GM10248 (cell line): ENCODE measurements around the gene HGF.
A peak's percentile ranks its signal among the peaks of the same experiment; 100 is the strongest.

Experiments used
- CTCF ChIA-PET: fragments of 300-600 bp; sonication (Branson Sonifier 250); formaldehyde crosslinking; extraction: SDS; loops from one replicate; lab custom pipeline; 2021; ENCODE audit warnings: antibody characterized with exemption; lab: Yijun Ruan, JAX
- POLR2A ChIA-PET: fragments of 350-650 bp; sonication (Branson Sonifier 250); formaldehyde crosslinking; extraction: SDS; loops from one replicate; lab custom pipeline; 2020; ENCODE audit warnings: antibody characterized with exemption; lab: Yijun Ruan, JAX
- DNase-seq: peaks from one replicate; pipeline ENCODE4 v3.0.0; 2012; ENCODE audit errors: extremely low spot score
- TF ChIP-seq, protein P1 (sequence below): IDR thresholded peaks from 2 replicates; pipeline ENCODE4 v1.5.1; 2012; ENCODE audit warnings: mild to moderate bottlenecking, low read depth; ENCODE audit errors: extremely low read depth, missing control alignments, control extremely low read depth

The HGF gene

DNA sequence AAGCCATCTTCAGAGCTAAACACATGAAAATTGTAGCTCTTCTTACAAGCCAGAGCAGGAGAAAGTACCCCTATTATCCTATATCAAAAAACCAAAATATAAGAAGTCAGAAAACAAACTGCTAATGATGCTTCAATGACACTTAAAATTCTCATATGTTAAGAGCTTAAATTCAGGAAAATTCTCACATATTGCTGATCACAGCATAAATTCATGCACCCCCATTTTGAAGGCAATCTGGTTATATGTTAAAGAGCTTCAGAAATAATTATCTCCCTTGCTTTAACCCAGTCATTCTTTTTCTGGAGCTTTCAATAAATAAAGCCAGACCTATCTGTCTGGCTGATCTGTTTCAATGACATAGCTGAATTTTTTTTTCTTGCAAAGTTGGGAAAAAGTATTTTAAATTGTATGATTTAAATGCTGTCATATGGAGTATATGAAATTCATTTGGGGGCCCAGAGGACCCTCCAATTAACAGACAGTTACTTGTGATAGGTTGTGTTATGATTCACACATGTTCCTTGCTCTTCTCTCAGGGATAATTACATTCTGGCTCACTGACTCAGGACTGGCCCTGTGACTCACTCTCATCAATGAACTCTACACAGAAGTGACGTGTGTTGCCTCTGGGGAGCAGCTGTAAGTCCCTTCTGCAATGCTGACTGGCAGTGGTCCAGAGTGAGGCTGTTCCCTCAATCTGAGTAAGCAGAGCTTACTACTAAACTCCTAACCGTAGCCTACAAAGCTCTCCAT lies 85.2 kb downstream of the HGF start:
- POLR2A ChIA-PET, result no interaction called here
- CTCF ChIA-PET, result interaction anchor here (1.4 to 1.6 kb wide), 3 partner anchors 8 to 70 kb away, joined by 3 to 5 read pairs (median 3); no protein-coding TSS in a partner anchor
- TF ChIP-seq, protein P1, sequence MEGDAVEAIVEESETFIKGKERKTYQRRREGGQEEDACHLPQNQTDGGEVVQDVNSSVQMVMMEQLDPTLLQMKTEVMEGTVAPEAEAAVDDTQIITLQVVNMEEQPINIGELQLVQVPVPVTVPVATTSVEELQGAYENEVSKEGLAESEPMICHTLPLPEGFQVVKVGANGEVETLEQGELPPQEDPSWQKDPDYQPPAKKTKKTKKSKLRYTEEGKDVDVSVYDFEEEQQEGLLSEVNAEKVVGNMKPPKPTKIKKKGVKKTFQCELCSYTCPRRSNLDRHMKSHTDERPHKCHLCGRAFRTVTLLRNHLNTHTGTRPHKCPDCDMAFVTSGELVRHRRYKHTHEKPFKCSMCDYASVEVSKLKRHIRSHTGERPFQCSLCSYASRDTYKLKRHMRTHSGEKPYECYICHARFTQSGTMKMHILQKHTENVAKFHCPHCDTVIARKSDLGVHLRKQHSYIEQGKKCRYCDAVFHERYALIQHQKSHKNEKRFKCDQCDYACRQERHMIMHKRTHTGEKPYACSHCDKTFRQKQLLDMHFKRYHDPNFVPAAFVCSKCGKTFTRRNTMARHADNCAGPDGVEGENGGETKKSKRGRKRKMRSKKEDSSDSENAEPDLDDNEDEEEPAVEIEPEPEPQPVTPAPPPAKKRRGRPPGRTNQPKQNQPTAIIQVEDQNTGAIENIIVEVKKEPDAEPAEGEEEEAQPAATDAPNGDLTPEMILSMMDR, result no peak
- peak; percentile 2 for DNase-seq

DNA sequence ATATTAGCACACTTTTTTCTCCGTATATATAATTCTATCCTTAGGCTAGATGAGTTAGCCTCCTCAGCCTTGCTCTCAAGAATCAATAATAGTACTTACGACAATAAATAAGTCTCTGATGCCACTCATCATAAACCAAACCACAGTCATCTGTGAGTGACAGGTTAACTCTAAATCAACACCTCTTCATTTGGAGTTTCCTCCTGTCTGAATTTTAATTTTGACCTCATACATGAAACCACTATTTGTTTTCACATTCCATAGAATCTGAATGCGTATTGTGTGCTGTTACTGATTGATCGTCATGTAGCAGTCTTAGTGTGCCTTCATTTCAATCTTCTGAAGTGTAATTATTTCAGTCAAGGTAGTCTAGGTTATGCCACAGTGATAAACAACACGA lies 85.8 kb downstream of the HGF start:
- ChIA-PET CTCF (interaction anchor here (1.4 kb wide), 1 partner anchor 9 kb away, joined by 5 read pairs; no protein-coding TSS in a partner anchor), POLR2A (no interaction called here)
- TF ChIP-seq, protein P1, result no peak
- DNase-seq, result no peak

DNA sequence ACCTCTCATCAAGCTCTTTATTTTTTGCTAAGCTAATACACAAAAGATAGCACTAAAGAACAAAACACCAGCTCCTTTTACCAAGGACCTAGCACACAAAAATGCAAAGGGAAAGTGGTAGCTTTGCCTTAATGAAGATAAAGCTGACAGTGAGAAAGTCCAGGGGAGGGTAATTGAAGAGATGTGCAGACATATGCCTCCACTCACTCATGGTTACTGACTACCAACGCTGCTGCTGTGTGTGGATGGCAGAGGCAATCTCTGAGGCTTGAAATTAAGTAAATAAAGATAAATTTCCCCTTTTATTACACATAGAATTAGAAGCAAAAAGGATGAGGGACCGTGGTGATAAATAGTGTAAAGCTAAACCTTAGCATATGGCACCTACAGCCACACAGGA lies 87.0 kb downstream of the HGF start:
- no peak for DNase-seq
- CTCF ChIA-PET, result no interaction called here
- POLR2A ChIA-PET, result no interaction called here
- TF ChIP-seq, protein P1, result no peak

DNA sequence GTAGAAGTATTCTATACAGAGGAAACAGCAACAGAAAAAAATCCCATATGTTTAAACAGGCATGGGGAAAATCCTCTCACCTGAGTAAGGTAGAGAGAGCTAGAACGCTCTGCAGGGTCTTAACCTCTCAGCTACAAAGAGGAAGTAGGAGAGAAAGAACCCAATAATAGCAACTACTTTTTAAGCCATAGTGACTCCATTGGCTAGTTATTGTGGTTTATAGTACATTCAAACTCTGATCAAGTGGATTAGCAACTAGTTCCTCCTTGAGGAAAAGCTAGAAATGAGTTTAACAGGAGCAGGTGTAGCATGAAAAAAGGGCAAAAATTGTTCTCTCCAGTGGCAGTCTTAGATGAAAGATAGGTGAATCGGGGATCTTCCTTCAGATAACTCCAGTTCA lies 89.7 kb downstream of the HGF start:
- CTCF ChIA-PET, result interaction anchor here (1.2 to 2.9 kb wide), 4 partner anchors 8 to 21 kb away, joined by 4 to 9 read pairs (median 4); no protein-coding TSS in a partner anchor
- TF ChIP-seq, protein P1, result no peak
- POLR2A ChIA-PET, result no interaction called here
- DNase-seq, result no peak

DNA sequence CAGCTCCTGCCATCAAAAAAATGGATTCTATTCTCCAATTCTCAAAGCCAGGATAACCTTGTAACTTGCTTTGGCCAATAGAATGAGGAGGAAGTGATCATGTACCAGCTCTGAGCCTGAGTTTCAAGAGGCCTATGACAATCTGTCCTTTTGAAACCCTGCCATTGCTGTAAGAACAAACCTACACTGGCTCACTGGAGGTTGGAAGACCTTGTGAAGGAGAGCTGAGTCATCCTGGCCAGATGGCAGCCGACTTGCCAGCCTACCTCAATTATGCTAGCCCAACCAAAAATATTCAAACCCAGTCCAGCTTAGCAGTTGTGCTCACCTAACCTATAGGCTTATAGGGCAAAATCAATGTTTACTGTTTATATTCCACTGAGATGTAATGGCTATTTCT lies 93.0 kb downstream of the HGF start:
- POLR2A ChIA-PET, result no interaction called here

DNA sequence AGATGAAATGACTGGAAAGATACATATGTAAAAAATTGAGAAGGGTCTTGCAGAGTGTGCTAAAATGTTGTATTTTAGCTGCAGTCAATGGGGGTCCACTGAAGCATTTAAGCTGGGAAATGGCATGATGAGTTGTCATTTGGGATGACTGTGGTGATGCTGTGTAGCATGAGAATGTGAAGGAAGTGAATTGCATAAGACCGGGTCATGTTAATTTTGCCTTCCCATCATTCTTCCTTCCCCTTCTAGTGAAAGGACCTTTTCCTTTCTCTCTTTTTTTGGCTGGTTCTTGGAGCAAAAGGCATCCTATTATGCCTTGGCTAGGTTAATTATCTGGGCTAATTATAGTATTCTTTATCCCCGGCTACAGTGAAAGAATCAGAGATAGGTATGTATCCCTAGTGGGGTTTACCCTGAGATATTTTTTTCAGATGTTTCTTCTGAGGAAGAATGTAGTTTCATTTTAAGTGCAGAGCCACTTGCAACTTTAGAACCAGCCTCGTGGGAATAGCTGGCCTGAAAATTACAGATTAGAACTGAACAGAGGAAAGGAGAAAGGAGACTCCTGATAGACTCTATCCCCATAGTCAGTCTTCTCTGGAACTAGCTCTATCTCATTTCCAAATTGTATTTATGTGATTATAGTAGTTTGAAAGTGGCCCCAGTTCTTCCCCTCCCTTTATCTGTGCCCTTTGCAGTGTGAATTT lies 93.6 kb downstream of the HGF start:
- TF ChIP-seq, protein P1, result no peak
- ChIA-PET POLR2A (no interaction called here), CTCF (interaction anchor here (1.2 kb wide), 1 partner anchor 34 kb away, joined by 3 read pairs; no protein-coding TSS in a partner anchor)
- no peak for DNase-seq

More for the DNA sequence above, 93.0 kb downstream of the HGF start:
- DNase-seq, result no peak
- TF ChIP-seq, protein P1, result no peak
- CTCF ChIA-PET, result interaction anchor here (1.2 kb wide), 1 partner anchor 35 kb away, joined by 3 read pairs; no protein-coding TSS in a partner anchor
